ENCODE measurements around the gene CELF2. TPM values are rescaled to one million over a fixed set of nuclear protein-coding genes. Genes with fewer than 3 reads are reported as not detected.
A peak's percentile ranks its signal among the peaks of the same experiment; 100 is the strongest.

The CELF2 gene
- total RNA-seq, 2 experiments from 2014 or later, result 197 to 205 TPM

DNA sequence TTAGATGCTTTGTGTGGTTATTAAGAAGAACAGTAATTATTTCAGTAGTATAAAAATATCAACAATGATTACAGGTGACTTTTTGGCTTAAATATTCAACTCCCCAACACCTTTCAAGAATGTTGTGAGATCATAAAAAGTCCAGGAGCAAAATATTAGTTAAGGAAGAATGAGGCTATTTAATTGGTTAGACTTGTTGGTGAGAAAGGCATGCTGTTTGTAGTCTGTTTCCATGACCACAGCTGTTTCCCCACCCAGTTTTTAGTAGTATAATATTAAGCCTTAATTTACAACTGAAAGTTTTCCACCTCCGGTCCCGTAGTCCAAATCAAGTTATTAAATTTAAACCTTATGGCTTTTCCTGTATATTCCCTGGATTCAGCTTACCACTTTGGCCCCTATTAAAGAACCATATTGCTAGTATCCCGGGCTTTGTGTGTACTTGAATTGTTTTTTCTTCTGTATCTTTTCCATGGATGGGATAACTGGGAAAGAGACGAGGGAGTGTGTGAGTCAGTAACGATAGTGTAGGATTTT lies 133.3 kb downstream of the CELF2 start:
- Mint-ChIP-seq H3K4me1 (ENCODE audit: low read depth) (peaks cover 100% of the 10 kb centered on the region), H3K36me3 (ENCODE audit: low read depth) (no peaks in the 10 kb centered on the region), H3K27ac (peak overlapping the region; percentile 97), H3K9me3 (no peaks in the 10 kb centered on the region), H3K4me3 (peak overlapping the region; percentile 86), H3K27me3 (no peaks in the 10 kb centered on the region)
- CTCF ChIA-PET, result interaction anchor here (1.2 to 9.4 kb wide), 3 partner anchors 13 to 38 kb away, joined by 3 to 107 read pairs (median 13); no protein-coding TSS in a partner anchor
- Histone ChIP-seq H3K27me3 (ENCODE audit: control insufficient read depth in 1 of 2, insufficient read depth in 2 of 2, low read length in 2 of 2) (no peaks in the 10 kb centered on the region), H3K27ac (ENCODE audit: low read depth in 1 of 2, low read length in 2 of 2) (peak overlapping the region; percentile 89 to 91), H3K4me3 (ENCODE audit: low read length) (peak overlapping the region; percentile 40), H3K4me1 (ENCODE audit: insufficient read depth, low read length) (peaks cover 90% of the 10 kb centered on the region), H3K9me3 (ENCODE audit: control insufficient read depth in 1 of 2, insufficient read depth in 1 of 2, low read length in 2 of 2) (no peaks in the 10 kb centered on the region), H3K36me3 (ENCODE audit: insufficient read depth, low read length) (no peaks in the 10 kb centered on the region)
- POLR2A ChIA-PET, result interaction anchor here (1.2 to 12.9 kb wide), 15 partner anchors 9 to 132 kb away, joined by 3 to 1077 read pairs (median 9); partner anchors contain the start of gene CELF2
- TF ChIP-seq, protein P1, sequence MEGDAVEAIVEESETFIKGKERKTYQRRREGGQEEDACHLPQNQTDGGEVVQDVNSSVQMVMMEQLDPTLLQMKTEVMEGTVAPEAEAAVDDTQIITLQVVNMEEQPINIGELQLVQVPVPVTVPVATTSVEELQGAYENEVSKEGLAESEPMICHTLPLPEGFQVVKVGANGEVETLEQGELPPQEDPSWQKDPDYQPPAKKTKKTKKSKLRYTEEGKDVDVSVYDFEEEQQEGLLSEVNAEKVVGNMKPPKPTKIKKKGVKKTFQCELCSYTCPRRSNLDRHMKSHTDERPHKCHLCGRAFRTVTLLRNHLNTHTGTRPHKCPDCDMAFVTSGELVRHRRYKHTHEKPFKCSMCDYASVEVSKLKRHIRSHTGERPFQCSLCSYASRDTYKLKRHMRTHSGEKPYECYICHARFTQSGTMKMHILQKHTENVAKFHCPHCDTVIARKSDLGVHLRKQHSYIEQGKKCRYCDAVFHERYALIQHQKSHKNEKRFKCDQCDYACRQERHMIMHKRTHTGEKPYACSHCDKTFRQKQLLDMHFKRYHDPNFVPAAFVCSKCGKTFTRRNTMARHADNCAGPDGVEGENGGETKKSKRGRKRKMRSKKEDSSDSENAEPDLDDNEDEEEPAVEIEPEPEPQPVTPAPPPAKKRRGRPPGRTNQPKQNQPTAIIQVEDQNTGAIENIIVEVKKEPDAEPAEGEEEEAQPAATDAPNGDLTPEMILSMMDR (IDR thresholded peaks at IDR 0.05), result no peak
- peak in 3 of 14 experiments; percentile 72 to 78 (median 77) for DNase-seq
- no peak for ATAC-seq (ENCODE audit: poor library complexity)
- intact Hi-C loops (cut with DNase I, micrococcal nuclease), result loop anchor here in 1 of 2 experiments (1.0 kb wide), 1 partner anchor 12 kb away; no protein-coding TSS in a partner anchor

DNA sequence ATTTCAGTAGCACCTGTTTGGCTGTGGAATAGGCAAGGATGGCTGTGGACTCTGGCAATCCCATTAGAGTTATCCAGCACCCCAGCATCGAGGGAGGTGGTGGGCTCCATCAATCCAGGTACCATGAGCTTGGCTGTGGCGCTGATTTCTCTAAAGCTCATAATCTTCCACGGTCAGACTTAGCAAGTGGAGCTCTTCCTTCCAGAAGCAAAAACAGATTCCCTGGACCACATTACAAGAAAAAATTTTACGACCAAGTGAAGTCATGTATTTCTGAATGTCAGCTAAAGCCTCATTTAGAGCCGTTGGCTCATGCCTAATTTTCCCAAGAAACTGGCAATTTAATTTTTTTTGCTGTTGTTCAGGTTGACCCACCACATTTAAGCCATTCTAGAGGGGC lies 135.1 kb downstream of the CELF2 start:
- H3K27me3 ChIP-seq (ENCODE audit: control insufficient read depth in 1 of 2, insufficient read depth in 2 of 2, low read length in 2 of 2), result no peaks in the 10 kb centered on the region
- Mint-ChIP-seq H3K27ac (peak overlapping the region; percentile 97), H3K9me3 (no peaks in the 10 kb centered on the region), H3K27me3 (no peaks in the 10 kb centered on the region), H3K4me3 (peak overlapping the region; percentile 32), H3K4me1 (ENCODE audit: low read depth) (peaks cover 100% of the 10 kb centered on the region), H3K36me3 (ENCODE audit: low read depth) (no peaks in the 10 kb centered on the region)
- intact Hi-C loops (cut with DNase I, micrococcal nuclease), result loop anchor here in 1 of 2 experiments (2.0 kb wide), 1 partner anchor 26 kb away; no protein-coding TSS in a partner anchor
- no peaks in the 10 kb centered on the region for H3K9me3 ChIP-seq (ENCODE audit: control insufficient read depth in 1 of 2, insufficient read depth in 1 of 2, low read length in 2 of 2)
- H3K4me1 ChIP-seq (ENCODE audit: insufficient read depth, low read length), result peaks cover 87% of the 10 kb centered on the region
- DNase-seq (no peak), ATAC-seq (ENCODE audit: poor library complexity) (no peak)
- TF ChIP-seq, protein P1 (IDR thresholded peaks at IDR 0.05), result no peak
- no peak overlapping the region for H3K4me3 ChIP-seq (ENCODE audit: low read length)
- peak overlapping the region; percentile 27 to 91 for H3K27ac ChIP-seq (ENCODE audit: low read depth in 1 of 2, low read length in 2 of 2)
- H3K36me3 ChIP-seq (ENCODE audit: insufficient read depth, low read length), result no peaks in the 10 kb centered on the region
- CTCF ChIA-PET, result interaction anchor here (1.5 to 9.4 kb wide), 2 partner anchors 12 to 40 kb away, joined by 4 to 107 read pairs; no protein-coding TSS in a partner anchor
- POLR2A ChIA-PET, result interaction anchor here (1.1 to 12.9 kb wide), 5 partner anchors 7 to 39 kb away, joined by 3 to 1077 read pairs (median 6); no protein-coding TSS in a partner anchor

DNA sequence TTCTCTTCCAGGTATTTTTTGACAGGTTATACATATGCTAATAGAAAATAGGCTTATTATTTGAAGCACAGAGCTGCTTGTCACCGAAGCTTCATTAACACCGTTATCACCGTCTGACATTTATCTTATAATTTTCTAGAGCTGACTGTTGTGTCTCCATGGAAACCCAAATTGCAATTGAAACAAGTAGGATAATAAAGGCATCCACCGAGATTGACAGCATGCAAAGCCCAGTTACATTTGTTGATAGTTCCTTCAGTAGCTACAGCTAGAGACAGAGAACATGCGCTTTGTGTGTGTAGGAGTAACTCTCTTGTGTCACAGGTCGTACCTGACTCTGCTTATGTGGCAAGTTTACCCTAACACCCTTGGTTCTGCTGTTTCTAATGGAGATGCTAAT lies 135.6 kb downstream of the CELF2 start:
- no peaks in the 10 kb centered on the region for H3K27me3 Mint-ChIP-seq
- H3K27me3 ChIP-seq (ENCODE audit: control insufficient read depth in 1 of 2, insufficient read depth in 2 of 2, low read length in 2 of 2), result no peaks in the 10 kb centered on the region
- H3K4me3 Mint-ChIP-seq, result peak overlapping the region; percentile 39
- peak overlapping the region; percentile 97 for H3K27ac Mint-ChIP-seq
- ChIA-PET POLR2A (interaction anchor here (1.1 to 12.9 kb wide), 4 partner anchors 7 to 39 kb away, joined by 4 to 1077 read pairs (median 33); no protein-coding TSS in a partner anchor), CTCF (interaction anchor here (1.5 to 9.4 kb wide), 2 partner anchors 11 to 41 kb away, joined by 4 to 107 read pairs; no protein-coding TSS in a partner anchor)
- DNase-seq, result peak in 2 of 14 experiments; percentile 31 to 34
- no peaks in the 10 kb centered on the region for H3K36me3 Mint-ChIP-seq (ENCODE audit: low read depth)
- no peak overlapping the region for H3K4me3 ChIP-seq (ENCODE audit: low read length)
- no peaks in the 10 kb centered on the region for H3K9me3 Mint-ChIP-seq
- peaks cover 87% of the 10 kb centered on the region for H3K4me1 ChIP-seq (ENCODE audit: insufficient read depth, low read length)
- peaks cover 100% of the 10 kb centered on the region for H3K4me1 Mint-ChIP-seq (ENCODE audit: low read depth)
- peak overlapping the region; percentile 27 to 91 for H3K27ac ChIP-seq (ENCODE audit: low read depth in 1 of 2, low read length in 2 of 2)
- TF ChIP-seq, protein P1 (IDR thresholded peaks at IDR 0.05), result no peak
- H3K9me3 ChIP-seq (ENCODE audit: control insufficient read depth in 1 of 2, insufficient read depth in 1 of 2, low read length in 2 of 2), result no peaks in the 10 kb centered on the region
- H3K36me3 ChIP-seq (ENCODE audit: insufficient read depth, low read length), result no peaks in the 10 kb centered on the region
- no peak for ATAC-seq (ENCODE audit: poor library complexity)
- intact Hi-C loops (cut with DNase I, micrococcal nuclease), result loop anchor here in 1 of 2 experiments (2.0 kb wide), 1 partner anchor 26 kb away; no protein-coding TSS in a partner anchor
